AG10803 (cell line): ENCODE data around the gene RHCG.

Source experiments
- DNase-seq: peaks from one replicate; pipeline ENCODE4 v3.0.0; 2010; ENCODE audit warnings: low read depth
- H3K4me3 ChIP-seq: 2 replicates; pipeline ENCODE4 v1.5.1; 2011; ENCODE audit warnings: mild to moderate bottlenecking, low read length, control low read depth
- CTCF ChIP-seq: conservative IDR thresholded peaks from 2 replicates; pipeline ENCODE4 v1.5.1; 2011; ENCODE audit warnings: mild to moderate bottlenecking, low read length, control low read depth, inconsistent platforms

The RHCG gene

DNA sequence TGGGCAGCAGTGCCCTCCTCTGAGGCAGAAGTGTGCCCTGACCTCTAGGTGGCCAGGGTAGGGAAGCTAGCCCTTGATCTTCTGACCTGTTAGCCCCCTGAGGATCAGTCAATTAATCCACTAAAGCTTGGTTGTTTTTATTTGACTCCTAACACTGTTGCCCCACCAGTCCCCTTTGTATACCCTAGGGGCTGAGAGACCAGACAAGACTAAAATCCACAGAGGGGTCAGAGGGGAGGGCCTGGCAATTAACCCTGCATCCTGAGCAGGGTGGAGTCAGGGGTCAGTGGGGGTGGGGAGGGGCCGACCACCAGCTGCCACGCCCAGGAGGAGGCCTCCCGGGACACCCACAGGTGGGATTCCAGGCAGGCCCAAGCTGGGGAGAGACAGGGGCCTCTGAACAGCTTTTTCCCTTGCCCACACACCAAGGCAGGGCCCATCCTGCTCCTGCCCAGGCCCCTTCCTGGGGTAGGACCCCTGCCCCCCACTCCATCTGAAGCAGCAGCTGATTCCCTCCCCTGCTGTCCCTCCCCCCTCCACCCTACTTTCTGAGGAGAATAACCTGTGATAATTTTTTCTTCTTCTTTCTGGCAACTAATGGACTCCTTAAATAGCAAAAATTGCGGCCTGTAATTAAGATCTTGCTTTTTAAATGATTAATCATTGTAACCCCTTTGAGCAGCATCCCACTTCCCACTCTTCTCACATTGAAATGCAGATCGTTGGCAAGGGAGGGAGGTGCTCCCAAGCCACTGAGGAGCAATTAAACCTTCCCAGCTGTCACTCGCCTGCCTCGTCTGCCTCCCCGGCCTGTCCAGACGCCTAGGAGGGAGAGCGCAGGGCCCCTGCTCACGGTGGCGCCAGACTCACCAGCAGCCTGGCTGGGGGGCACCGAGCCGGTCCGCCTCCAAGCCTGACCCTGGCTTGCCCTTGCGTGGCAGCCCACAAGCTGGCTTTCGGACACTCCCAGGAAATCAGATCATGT lies 51.9 kb downstream of the RHCG start:
- TF ChIP-seq CTCF, result no peak
- H3K4me3 ChIP-seq, result no peak overlapping the region
- DNase-seq, result no peak

DNA sequence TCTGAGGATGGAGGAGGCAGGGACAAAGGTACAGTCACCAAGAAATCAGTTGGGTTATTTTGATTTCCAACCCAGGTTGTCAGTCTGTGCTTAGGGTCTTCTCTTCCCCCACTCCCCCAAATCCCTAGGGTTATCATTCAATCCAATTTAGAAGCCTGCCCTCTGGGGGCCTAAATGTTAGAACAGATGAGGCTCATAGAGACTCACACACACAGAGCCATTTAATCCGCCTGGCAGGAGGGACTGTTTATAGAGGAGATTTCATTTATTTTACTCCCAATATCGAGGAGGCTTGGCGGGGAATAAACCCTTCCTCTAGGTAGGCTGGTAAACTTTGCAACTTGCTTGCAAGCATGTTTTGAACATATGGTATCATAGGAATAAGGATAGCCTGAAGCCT lies 52.8 kb downstream of the RHCG start:
- no peak for DNase-seq
- no peak overlapping the region for H3K4me3 ChIP-seq
- TF ChIP-seq CTCF, result no peak

DNA sequence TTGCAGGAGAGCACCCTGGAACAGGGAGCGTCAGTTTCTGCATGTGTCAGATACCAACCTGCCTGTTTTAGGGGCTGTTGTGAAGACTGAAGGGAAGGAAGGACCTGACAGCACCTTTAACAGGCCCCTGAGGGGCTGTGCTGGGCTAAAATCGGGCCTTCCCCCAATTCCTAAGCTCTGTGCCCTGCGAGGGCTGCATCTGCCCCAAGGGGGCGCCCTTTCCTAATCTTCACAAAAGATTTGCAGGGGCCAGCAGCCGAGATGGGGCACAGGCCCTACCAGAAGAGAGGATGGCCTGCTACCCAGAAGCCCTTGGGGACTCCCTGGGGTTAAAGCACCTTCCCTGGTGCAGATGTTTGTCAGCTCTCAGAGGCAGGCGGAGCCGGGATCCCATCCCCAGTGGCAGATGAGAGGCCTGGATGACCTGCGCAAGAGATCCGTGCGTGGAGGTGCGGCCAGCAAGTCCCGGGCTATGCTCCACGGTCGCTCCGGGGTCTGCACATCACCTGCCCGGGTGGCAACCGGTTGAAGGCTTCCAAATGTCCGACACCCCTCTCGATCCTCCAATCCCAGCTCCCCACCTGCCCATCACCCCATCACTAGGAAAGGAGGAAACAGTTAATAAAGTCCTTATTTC lies 53.6 kb downstream of the RHCG start:
- peak; percentile 14 for DNase-seq
- no peak overlapping the region for H3K4me3 ChIP-seq
- peak; percentile 54 for TF ChIP-seq CTCF

GRCh38 chr15:89442155-89442554 lies 54.2 kb downstream of the RHCG start:
- no peak overlapping the region for H3K4me3 ChIP-seq
- no peak for DNase-seq
- TF ChIP-seq CTCF, result no peak

DNA sequence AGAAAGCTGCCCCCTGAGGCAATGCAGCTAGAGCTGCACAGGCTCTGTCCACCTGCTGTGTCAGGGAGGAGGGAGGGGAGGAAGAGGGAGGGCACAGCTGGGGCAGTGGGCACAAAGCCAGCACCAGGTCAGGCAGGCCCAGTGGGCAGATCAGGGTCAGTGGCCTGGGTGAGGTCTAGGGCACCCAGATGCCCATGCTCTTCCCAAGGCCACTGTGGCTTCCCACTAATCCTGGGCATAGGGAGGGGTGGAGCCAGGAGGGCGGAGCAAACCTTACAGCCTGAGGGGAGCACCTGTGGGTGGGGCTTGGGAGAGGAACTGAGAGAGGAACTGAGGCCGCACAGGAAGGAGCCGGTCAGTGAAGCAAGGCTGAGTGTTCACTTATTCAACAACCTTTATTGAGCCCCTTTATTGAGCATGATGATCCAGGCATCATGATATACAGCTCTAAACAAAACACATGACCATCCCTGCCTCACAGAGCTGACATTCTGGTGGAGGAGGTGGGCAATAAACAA lies 55.0 kb downstream of the RHCG start:
- H3K4me3 ChIP-seq, result no peak overlapping the region
- DNase-seq, result no peak
- TF ChIP-seq CTCF, result no peak

GRCh38 chr15:89439764-89440163 lies 56.6 kb downstream of the RHCG start:
- no peak for DNase-seq
- H3K4me3 ChIP-seq, result no peak overlapping the region
- no peak for TF ChIP-seq CTCF
